Measurements from ENCODE around the gene CEP85L.

Gene CEP85L

DNA sequence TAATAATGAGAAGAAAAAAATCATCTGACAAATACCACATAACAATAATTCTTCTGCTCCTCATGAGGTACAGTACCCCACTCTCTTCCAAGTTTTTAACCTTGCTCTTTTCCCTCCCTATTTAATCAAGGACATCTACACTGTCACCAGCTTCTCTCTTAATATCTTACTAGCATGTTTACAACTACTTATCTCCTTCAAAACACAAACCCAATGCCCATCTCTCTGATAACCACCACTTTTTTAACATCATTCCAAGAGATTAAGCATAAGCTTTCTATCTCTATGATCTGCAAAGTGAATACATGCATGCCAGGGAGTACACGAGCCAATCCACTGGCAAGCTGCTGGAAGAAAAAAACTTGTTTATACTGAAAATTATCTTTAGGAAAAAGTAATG lies 10.3 kb downstream of the CEP85L start:
- no peak overlapping the region for H3K4me3 ChIP-seq (ENCODE audit: low read depth, low read length)
- TF ChIP-seq, protein P1, sequence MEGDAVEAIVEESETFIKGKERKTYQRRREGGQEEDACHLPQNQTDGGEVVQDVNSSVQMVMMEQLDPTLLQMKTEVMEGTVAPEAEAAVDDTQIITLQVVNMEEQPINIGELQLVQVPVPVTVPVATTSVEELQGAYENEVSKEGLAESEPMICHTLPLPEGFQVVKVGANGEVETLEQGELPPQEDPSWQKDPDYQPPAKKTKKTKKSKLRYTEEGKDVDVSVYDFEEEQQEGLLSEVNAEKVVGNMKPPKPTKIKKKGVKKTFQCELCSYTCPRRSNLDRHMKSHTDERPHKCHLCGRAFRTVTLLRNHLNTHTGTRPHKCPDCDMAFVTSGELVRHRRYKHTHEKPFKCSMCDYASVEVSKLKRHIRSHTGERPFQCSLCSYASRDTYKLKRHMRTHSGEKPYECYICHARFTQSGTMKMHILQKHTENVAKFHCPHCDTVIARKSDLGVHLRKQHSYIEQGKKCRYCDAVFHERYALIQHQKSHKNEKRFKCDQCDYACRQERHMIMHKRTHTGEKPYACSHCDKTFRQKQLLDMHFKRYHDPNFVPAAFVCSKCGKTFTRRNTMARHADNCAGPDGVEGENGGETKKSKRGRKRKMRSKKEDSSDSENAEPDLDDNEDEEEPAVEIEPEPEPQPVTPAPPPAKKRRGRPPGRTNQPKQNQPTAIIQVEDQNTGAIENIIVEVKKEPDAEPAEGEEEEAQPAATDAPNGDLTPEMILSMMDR (IDR thresholded peaks at IDR 0.05; ENCODE audit: low read depth, low read length, missing control alignments): no peak
- DNase-seq (ENCODE audit: low read depth): no peak

DNA sequence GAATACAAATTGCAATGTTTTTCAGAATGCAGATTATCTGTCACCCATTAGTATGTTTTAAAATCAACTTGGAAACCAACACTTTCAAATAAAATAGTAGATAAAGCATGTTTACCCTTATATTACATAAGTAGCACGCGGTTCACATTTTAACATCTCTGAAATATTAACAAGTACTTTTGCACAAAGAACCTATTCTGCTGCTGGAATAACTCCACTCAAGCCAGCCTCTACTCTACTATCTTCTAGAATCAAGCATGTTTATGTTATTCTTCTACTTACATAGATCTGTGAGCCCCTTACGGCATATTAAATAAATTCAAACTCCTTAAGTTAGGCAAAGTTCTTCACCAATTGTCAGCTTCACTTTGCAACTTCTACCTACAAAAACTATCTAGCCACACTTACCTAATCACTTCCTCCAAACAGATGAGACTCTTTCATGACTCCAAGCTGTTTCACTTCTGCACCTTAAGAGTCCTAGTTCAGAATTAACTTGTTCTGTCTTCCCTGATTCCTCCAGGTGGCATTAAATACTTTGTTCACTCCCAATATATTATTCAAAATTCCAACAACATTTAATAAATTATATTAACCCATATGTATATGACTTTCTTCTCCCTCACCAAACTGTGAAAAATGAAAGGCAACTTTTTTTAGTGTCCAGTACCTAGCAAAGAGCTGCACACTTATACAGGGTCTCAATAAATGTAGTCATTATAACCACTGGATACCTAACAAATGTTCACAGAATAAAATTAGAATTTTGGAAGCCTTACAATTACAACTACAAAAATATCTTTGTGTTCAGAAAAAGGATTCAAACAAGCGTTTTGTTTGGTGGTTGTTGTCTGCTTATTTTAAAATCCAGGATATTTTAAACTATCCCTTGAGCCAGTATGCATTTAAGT lies 12.1 kb downstream of the CEP85L start:
- DNase-seq (ENCODE audit: low read depth): no peak
- TF ChIP-seq, protein P1 (IDR thresholded peaks at IDR 0.05; ENCODE audit: low read depth, low read length, missing control alignments): no peak
- no peak overlapping the region for H3K4me3 ChIP-seq (ENCODE audit: low read depth, low read length)

DNA sequence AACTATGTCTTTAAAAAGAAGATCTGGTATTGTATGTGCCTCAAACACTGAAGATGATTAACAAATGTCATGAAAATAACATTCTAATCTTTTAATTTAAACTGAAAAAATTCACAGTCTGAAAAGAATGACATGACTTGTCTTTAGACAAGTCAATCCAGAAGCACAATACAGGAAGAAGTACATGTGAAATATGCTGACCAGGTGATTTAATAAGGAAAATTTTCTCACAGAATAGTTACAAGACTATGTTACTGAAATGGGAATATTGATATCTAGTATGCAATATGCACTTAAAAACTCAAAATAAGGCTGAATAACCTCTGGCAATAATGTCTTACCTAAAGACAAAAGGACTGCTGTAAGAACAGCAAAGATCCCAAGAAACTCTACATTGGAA lies 13.1 kb downstream of the CEP85L start:
- TF ChIP-seq, protein P1 (IDR thresholded peaks at IDR 0.05; ENCODE audit: low read depth, low read length, missing control alignments): no peak

DNA sequence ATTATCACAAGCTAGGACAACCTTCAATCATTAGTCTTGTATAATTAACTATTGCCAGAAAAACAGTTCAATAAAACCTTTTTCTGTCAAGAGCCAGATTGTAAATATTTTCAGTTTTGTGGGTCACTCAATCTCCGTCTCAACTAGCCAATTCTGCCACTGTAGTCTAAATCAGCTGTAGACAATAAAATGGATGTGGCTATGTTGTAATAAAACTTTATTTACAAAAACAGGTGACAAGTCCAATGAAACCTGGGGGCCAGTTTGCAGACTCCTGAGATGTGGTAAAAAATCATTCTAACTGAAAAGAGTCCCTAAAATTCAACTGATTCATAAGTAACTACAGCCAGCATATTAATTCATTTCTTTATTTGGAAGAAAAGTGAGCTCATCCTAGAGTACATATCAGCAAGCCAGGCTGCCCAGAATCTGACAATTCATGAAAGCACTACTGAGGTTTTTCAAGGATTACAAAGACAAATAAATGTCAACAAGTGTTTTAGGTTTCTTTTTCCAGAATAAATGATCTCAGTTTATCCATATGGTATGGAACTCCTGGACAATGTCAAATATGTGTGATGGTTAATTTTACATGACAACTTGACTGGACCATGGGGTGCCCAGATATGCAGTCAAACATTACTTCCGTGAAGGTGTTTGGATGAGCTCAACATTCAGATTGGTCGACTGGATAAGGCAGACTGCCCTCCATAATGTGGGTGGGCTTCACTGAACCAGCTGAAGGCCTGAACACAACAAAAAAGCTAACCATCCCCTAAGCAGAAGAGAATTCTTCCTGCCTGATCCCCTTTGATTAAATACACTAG lies 15.3 kb downstream of the CEP85L start:
- TF ChIP-seq, protein P1 (IDR thresholded peaks at IDR 0.05; ENCODE audit: low read depth, low read length, missing control alignments): no peak
- DNase-seq (ENCODE audit: low read depth): no peak
- H3K4me3 ChIP-seq (ENCODE audit: low read depth, low read length): no peak overlapping the region

More for the DNA sequence above, 13.1 kb downstream of the CEP85L start:
- no peak overlapping the region for H3K4me3 ChIP-seq (ENCODE audit: low read depth, low read length)
- DNase-seq (ENCODE audit: low read depth): no peak

DNA sequence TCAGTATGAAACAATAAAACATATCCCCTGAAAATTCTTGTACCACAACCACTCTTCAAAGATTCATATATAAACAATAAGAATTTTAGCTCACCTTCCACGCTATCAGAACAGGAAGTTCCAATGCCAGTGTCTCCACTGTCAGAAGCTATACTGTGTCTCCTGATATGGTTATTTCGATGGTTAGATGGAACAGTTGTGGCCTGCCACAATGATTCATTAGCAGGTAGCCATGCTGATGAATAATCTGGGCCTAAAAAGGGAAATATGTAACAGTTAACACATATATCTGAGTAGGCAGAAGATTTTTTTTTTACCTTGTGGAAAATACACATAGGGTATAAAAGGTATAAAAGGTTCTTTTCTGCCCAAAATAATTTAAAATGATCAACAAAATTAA lies 19.0 kb downstream of the CEP85L start:
- H3K4me3 ChIP-seq (ENCODE audit: low read depth, low read length): no peak overlapping the region
- TF ChIP-seq, protein P1 (IDR thresholded peaks at IDR 0.05; ENCODE audit: low read depth, low read length, missing control alignments): no peak

DNA sequence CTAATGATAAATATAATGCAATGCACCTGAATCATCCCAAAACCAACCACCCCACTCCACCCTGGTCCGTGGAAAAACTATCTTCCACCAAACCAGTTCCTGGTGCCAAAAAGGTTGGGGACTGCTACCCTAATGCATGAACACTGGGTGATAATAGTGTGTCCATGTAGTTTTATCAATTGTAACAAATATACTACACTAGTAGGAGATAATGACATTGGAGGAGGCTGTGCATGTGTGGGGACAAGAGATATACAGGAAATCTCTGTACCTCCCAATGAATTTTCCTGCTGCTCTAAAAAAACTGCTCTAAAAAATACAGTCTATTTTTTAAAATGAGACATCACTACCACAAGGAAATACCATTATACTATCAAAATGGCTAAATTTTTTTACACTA lies 20.5 kb downstream of the CEP85L start:
- no peak overlapping the region for H3K4me3 ChIP-seq (ENCODE audit: low read depth, low read length)
- TF ChIP-seq, protein P1 (IDR thresholded peaks at IDR 0.05; ENCODE audit: low read depth, low read length, missing control alignments): no peak
- no peak for DNase-seq (ENCODE audit: low read depth)

More for the DNA sequence above, 19.0 kb downstream of the CEP85L start:
- no peak for DNase-seq (ENCODE audit: low read depth)
